ENCODE results near the gene DENND5A. TPM values are rescaled to one million over a fixed set of nuclear protein-coding genes. Genes with fewer than 3 reads are reported as not detected.

Gene DENND5A
- total and polyA plus RNA-seq, 3 donors from 2014 or later, result 51.2 to 88.8 (median 73.6) TPM

- H3K27me3 ChIP-seq, result no peaks in the 10 kb centered on the region
- 100% methylated on average over 1 of the region's 1 CpG for WGBS, 2 donors
- intact Hi-C loops (cut with DNase I; ENCODE audit: low total_unique reads), result no loop called here
- H3K4me3 ChIP-seq, result no peak overlapping the region
- no peaks in the 10 kb centered on the region for H3K9me3 ChIP-seq
- peaks cover 10% of the 10 kb centered on the region for H3K4me1 ChIP-seq
- H3K27ac ChIP-seq, result no peak overlapping the region
- TF ChIP-seq CTCF (IDR thresholded peaks at IDR 0.05) (no peak), POLR2A (IDR thresholded peaks at IDR 0.05) (no peak)
- DNase-seq, result no peak
- H3K36me3 ChIP-seq (ENCODE audit: low read depth, missing control alignments), result no peaks in the 10 kb centered on the region
Observed at GRCh38 chr11:9143721-9144120, 121.4 kb downstream of the DENND5A start.

- Histone ChIP-seq H3K27ac (no peak overlapping the region), H3K4me1 (peaks cover 10% of the 10 kb centered on the region), H3K36me3 (ENCODE audit: low read depth, missing control alignments) (no peaks in the 10 kb centered on the region), H3K4me3 (no peak overlapping the region), H3K27me3 (no peaks in the 10 kb centered on the region), H3K9me3 (no peaks in the 10 kb centered on the region)
- no peak for TF ChIP-seq CTCF (IDR thresholded peaks at IDR 0.05)
- no peak for TF ChIP-seq POLR2A (IDR thresholded peaks at IDR 0.05)
- intact Hi-C loops (cut with DNase I; ENCODE audit: low total_unique reads), result no loop called here
- 71 to 89% methylated on average over 6 to 7 of the region's 7 CpGs for WGBS, 2 donors
- peak; percentile 17 for DNase-seq
Observed at GRCh38 chr11:9142732-9143131, 122.4 kb downstream of the DENND5A start.

- Histone ChIP-seq H3K9me3 (no peaks in the 10 kb centered on the region), H3K36me3 (ENCODE audit: low read depth, missing control alignments) (no peaks in the 10 kb centered on the region), H3K4me1 (peaks cover 15% of the 10 kb centered on the region), H3K27me3 (no peaks in the 10 kb centered on the region), H3K4me3 (no peak overlapping the region), H3K27ac (no peak overlapping the region)
- intact Hi-C loops (cut with DNase I; ENCODE audit: low total_unique reads), result no loop called here
- no peak for DNase-seq
- TF ChIP-seq POLR2A (IDR thresholded peaks at IDR 0.05) (no peak), CTCF (IDR thresholded peaks at IDR 0.05) (no peak)
- WGBS, 2 donors, result 87 to 97% methylated on average over 7 of the region's 7 CpGs
Observed at GRCh38 chr11:9141186-9141585, 124.0 kb downstream of the DENND5A start.

- no peaks in the 10 kb centered on the region for H3K9me3 ChIP-seq
- WGBS, 2 donors, result 54 to 56% methylated on average over 7 of the region's 7 CpGs
- peaks cover 15% of the 10 kb centered on the region for H3K4me1 ChIP-seq
- no peak overlapping the region for H3K4me3 ChIP-seq
- TF ChIP-seq CTCF (IDR thresholded peaks at IDR 0.05) (no peak), POLR2A (IDR thresholded peaks at IDR 0.05) (no peak)
- no peak overlapping the region for H3K27ac ChIP-seq
- no peak for DNase-seq
- H3K27me3 ChIP-seq, result no peaks in the 10 kb centered on the region
- H3K36me3 ChIP-seq (ENCODE audit: low read depth, missing control alignments), result no peaks in the 10 kb centered on the region
- intact Hi-C loops (cut with DNase I; ENCODE audit: low total_unique reads), result loop anchor here (5.0 kb wide), 1 partner anchor 122 kb away; no protein-coding TSS in a partner anchor
Observed at GRCh38 chr11:9139628-9140357, 125.4 kb downstream of the DENND5A start.
